GM18951 (cell line): ENCODE data around the gene CACNA1S.

ENCODE experiments used
- POLR2A ChIP-seq: IDR thresholded peaks from 4 replicates; pipeline ENCODE4 v1.6.1; 2011; ENCODE audit warnings: mild to moderate bottlenecking; ENCODE audit not compliant: insufficient read length, insufficient read depth; ENCODE audit errors: extremely low read depth
- in situ Hi-C: fragments of 300-500 bp; cut with MboI; formaldehyde crosslinking; loops from one replicate; pipeline ENCODE4 v1.12.0; 2022; ENCODE audit warnings: low sequenced_read_pairs, mixed read lengths, inconsistent platforms; ENCODE audit not compliant: unreplicated experiment

Gene CACNA1S

DNA sequence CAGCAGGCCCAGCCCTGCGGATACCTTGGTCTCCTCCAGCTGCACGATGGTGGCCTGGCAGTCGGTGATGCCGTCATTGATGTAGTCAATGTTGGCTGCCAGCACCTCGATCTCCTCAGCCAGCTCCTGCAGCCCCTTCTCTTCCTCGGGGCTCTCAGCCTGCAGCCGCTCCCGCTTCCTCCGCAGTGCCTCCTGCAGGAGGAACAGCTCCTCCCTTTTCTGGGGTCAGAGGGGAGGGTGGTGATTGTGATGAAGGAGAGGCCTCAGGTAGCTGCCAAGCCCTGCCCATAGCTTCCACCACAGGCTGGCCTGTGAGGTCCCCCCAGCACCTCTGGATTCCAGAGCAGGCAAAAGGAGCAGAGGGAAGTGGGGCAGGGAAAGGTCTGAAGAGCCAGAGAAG lies 122.1 kb downstream of the CACNA1S start:
- in situ Hi-C loops: no loop called here
- no peak for TF ChIP-seq POLR2A
